GM12878 (cell line): ENCODE results near the gene ADRA2C. TPM values are rescaled to one million over a fixed set of nuclear protein-coding genes. Genes with fewer than 3 reads are reported as not detected.

Experiments used
- ATAC-seq: fragments of 200-7000 bp; cut with Tn5 transposase; 3 replicates; pipeline ENCODE4 v1.9.1; 2020; ENCODE audit warnings: mild to moderate bottlenecking, moderate library complexity
- BruUV-seq: library from RNA; stranded (reverse); fragments of 400-500 nt; replicated peaks from 2 replicates; lab custom pipeline; 2021; lab: Mats Ljungman, UMichigan
- CTCF ChIA-PET: fragments of 300-600 bp; sonication (Branson Sonifier 250); formaldehyde crosslinking; extraction: SDS; loops from one replicate; lab custom pipeline; 2021; ENCODE audit warnings: inconsistent platforms; lab: Yijun Ruan, JAX
- POLR2A ChIA-PET: fragments of 350-600 bp; formaldehyde crosslinking; extraction: SDS; loops from one replicate; lab custom pipeline; 2021; ENCODE audit warnings: inconsistent platforms; lab: Charles Lee
- RAD21 ChIA-PET: fragments of 300-600 bp; sonication (Branson Sonifier 250); formaldehyde crosslinking; loops from one replicate; lab custom pipeline; 2023; ENCODE audit warnings: antibody characterized with exemption; ENCODE audit not compliant: unreplicated experiment; lab: Charles Lee
- SMC1A ChIA-PET: fragments of 300-600 bp; sonication (Branson Sonifier 250); formaldehyde crosslinking; loops from one replicate; lab custom pipeline; 2023; ENCODE audit not compliant: unreplicated experiment, uncharacterized antibody; lab: Charles Lee
- DNase-seq: peaks from one replicate; pipeline ENCODE4 v3.0.0-alpha.2; 2011; ENCODE audit warnings: low read depth, low spot score
- FAIRE-seq: peaks from 3 replicates; lab custom pipeline; 2011; peaks lifted over from hg19 to GRCh38; lab: Jason Lieb, UNC
- H2AFZ ChIP-seq: 2 replicates; pipeline ENCODE4 v1.6.0; 2011; ENCODE audit warnings: low read depth, low read length, control low read depth; ENCODE audit not compliant: control insufficient read depth
- H3K27ac ChIP-seq: 2 replicates; pipeline ENCODE4 v1.5.1; 2011; ENCODE audit warnings: control low read depth; ENCODE audit not compliant: control insufficient read depth, insufficient read depth
- H3K27me3 ChIP-seq, 2 experiments: replicated peaks in 1 of 2; 2 replicates each; pipeline versions ENCODE4 v1.6.0 to v1.6.1; 2011; ENCODE audit warnings: low read length in 1 of 2; ENCODE audit not compliant: control insufficient read depth in 2 of 2, insufficient read depth in 2 of 2
- H3K36me3 ChIP-seq, 2 experiments: 2 replicates each; pipeline ENCODE4 v1.5.1; 2011; ENCODE audit warnings: low read length in 1 of 2; ENCODE audit not compliant: control insufficient read depth in 2 of 2, insufficient read depth in 2 of 2
- H3K4me1 ChIP-seq: 2 replicates; pipeline ENCODE4 v1.6.1; 2011; ENCODE audit warnings: mild to moderate bottlenecking, low read length, moderate library complexity, mixed read lengths; ENCODE audit not compliant: control insufficient read depth, insufficient read depth
- H3K4me2 ChIP-seq: 2 replicates; pipeline ENCODE4 v1.6.0; 2011; ENCODE audit warnings: control low read depth; ENCODE audit not compliant: control insufficient read depth, insufficient read depth
- H3K4me3 ChIP-seq: fragments of 200-600 bp; sonication (generic); 2 replicates; pipeline ENCODE4 v1.5.1; 2016
- H3K79me2 ChIP-seq: 2 replicates; pipeline ENCODE4 v1.6.0; 2011; ENCODE audit warnings: low read length; ENCODE audit not compliant: control insufficient read depth, insufficient read depth
- H3K9ac ChIP-seq: 2 replicates; pipeline ENCODE4 v1.8.0; 2011; ENCODE audit warnings: low read length, control low read depth, mixed read lengths; ENCODE audit not compliant: control insufficient read depth, insufficient read depth
- H3K9me3 ChIP-seq: replicated peaks from 3 replicates; pipeline ENCODE4 v1.5.1; 2011; ENCODE audit warnings: mild to moderate bottlenecking, low read length; ENCODE audit not compliant: control insufficient read depth, insufficient read depth
- H4K20me1 ChIP-seq: 2 replicates; pipeline ENCODE4 v1.6.0; 2011; ENCODE audit not compliant: control insufficient read depth, insufficient read depth
- CBX3 ChIP-seq: fragments of 200-600 bp; sonication (generic); IDR thresholded peaks from 2 replicates; pipeline ENCODE4 v1.6.1; 2016; ENCODE audit warnings: low read depth, borderline replicate concordance
- HCFC1 ChIP-seq: fragments of 150-350 bp; IDR thresholded peaks from 2 replicates; pipeline ENCODE4 v1.6.1; 2014; ENCODE audit warnings: low read length
- HDAC6 ChIP-seq: fragments of 200-600 bp; sonication (generic); IDR thresholded peaks from one replicate; pipeline ENCODE4 v1.8.0; 2017; ENCODE audit warnings: antibody characterized with exemption; ENCODE audit not compliant: unreplicated experiment
- HDGF ChIP-seq: fragments of 450-650 bp; IDR thresholded peaks from 2 replicates; pipeline ENCODE4 v1.6.1; 2016; ENCODE audit warnings: antibody characterized with exemption
- KAT2A ChIP-seq: conservative IDR thresholded peaks from 2 replicates; pipeline ENCODE4 v1.6.1; 2011; ENCODE audit warnings: low read depth, low read length; ENCODE audit not compliant: control insufficient read depth
- KLF5 ChIP-seq: fragments of 450-650 bp; IDR thresholded peaks from 2 replicates; pipeline ENCODE4 v1.6.1; 2014; ENCODE audit warnings: mild to moderate bottlenecking; ENCODE audit not compliant: partially characterized antibody
- NBN ChIP-seq: fragments of 450-650 bp; IDR thresholded peaks from 2 replicates; pipeline ENCODE4 v1.6.1; 2016
- NR2F1 ChIP-seq: fragments of 450-650 bp; conservative IDR thresholded peaks from 2 replicates; pipeline ENCODE4 v1.6.1; 2017; ENCODE audit warnings: mild to moderate bottlenecking
- SUPT20H ChIP-seq: IDR thresholded peaks from 2 replicates; pipeline ENCODE4 v1.6.1; 2011; ENCODE audit warnings: low read depth, mild to moderate bottlenecking, low read length, moderate library complexity, borderline replicate concordance; ENCODE audit not compliant: control insufficient read depth
- YBX1 ChIP-seq: fragments of 450-650 bp; IDR thresholded peaks from 2 replicates; pipeline ENCODE4 v1.6.1; 2016; ENCODE audit warnings: antibody characterized with exemption
- ZBTB40 ChIP-seq: fragments of 450-650 bp; IDR thresholded peaks from 2 replicates; pipeline ENCODE4 v1.6.1; 2016; ENCODE audit warnings: mild to moderate bottlenecking, moderate library complexity, borderline replicate concordance
- ZNF207 ChIP-seq: fragments of 450-650 bp; IDR thresholded peaks from 2 replicates; pipeline ENCODE4 v1.6.1; 2014; ENCODE audit warnings: antibody characterized with exemption, mild to moderate bottlenecking, borderline replicate concordance
- WGBS: methylation state at CpG from one replicate; pipeline ENCODE4 v1.1.6; 2016; ENCODE audit warnings: low lambda C conversion rate; ENCODE audit not compliant: insufficient replicate concordance, insufficient coverage; ENCODE audit errors: missing lambda C conversion rate; 5-methylcytosine and 5-hydroxymethylcytosine counted together
- in situ Hi-C: fragments of 300-500 bp; cut with MboI; formaldehyde crosslinking; loops from 9 replicates; pipeline ENCODE4 v1.14.3; 2018; ENCODE audit warnings: mixed read lengths
- intact Hi-C: fragments of 100-400 bp; cut with micrococcal nuclease; formaldehyde crosslinking; loops from one replicate; pipeline ENCODE4 v1.14.2; 2022; ENCODE audit not compliant: unreplicated experiment
- polyA plus RNA-seq, 11 experiments: library from polyadenylated mRNA; depleted of rRNA in 4 of 11; unstranded in 6 of 11; stranded (reverse) in 5 of 11; fragments of >200 nt; fragmentation: Nextera tagmentation in 4 of 11; fragmentation: Illumina TruSeq in 1 of 11; extraction: Ambion mirVana in 4 of 11; extraction: Trizol in 1 of 11; gene quantifications; 1 replicate in 1 of 11; 2 replicates in 10 of 11; pipeline versions ENCODE4 v1.2.1 to v1.2.3, GENCODE V29; 2011 to 2016; ENCODE audit warnings: inconsistent platforms in 2 of 11, missing spikeins in 2 of 11, low read depth in 1 of 11
- total RNA-seq, 4 experiments: library from RNA; depleted of rRNA in 3 of 4; stranded (reverse); fragments of >200 nt in 3 of 4; fragmentation: Illumina TruSeq in 1 of 4; extraction: Trizol in 1 of 4; gene quantifications; 2 replicates each; pipeline versions ENCODE4 v1.2.1 to v1.2.3, GENCODE V29; 2013 to 2021
- TF ChIP-seq, protein P1 (sequence below): fragments of 450-650 bp; IDR thresholded peaks from 2 replicates; pipeline ENCODE4 v1.6.1; 2016; ENCODE audit warnings: mild to moderate bottlenecking
- TF ChIP-seq, protein P2 (sequence below): fragments of 450-650 bp; IDR thresholded peaks from 2 replicates; pipeline ENCODE4 v1.6.1; 2017; ENCODE audit warnings: antibody characterized with exemption, mild to moderate bottlenecking, moderate library complexity

ADRA2C gene
- total and polyA plus RNA-seq, 10 of the 15 experiments (the other 5 are each of a cell fraction or from before 2014, with no cell fraction given), result 0.15 TPM; not detected in 9

GRCh38 chr4:3776166-3777032 lies 10.2 kb downstream of the ADRA2C start:
- Histone ChIP-seq H4K20me1 (no peaks in the 10 kb centered on the region), H3K4me1 (no peaks in the 10 kb centered on the region), H3K79me2 (no peaks in the 10 kb centered on the region), H3K9me3 (no peaks in the 10 kb centered on the region), H3K27me3 (peaks cover 0 to under 1% of the 10 kb centered on the region in 2 experiments; a peak in 2 of 4 replicates), H3K27ac (no peak overlapping the region), H3K36me3 (no peaks in the 10 kb centered on the region), H3K9ac (no peak overlapping the region), H2AFZ (no peak overlapping the region), H3K4me3 (no peak overlapping the region), H3K4me2 (no peak overlapping the region)
- TF ChIP-seq SUPT20H (no peak), ZBTB40 (no peak), KAT2A (no peak), HCFC1 (no peak), HDAC6 (no peak), NR2F1 (no peak), HDGF (no peak), ZNF207 (no peak), KLF5 (no peak), NBN (no peak), CBX3 (no peak), YBX1 (no peak)
- TF ChIP-seq, protein P1, sequence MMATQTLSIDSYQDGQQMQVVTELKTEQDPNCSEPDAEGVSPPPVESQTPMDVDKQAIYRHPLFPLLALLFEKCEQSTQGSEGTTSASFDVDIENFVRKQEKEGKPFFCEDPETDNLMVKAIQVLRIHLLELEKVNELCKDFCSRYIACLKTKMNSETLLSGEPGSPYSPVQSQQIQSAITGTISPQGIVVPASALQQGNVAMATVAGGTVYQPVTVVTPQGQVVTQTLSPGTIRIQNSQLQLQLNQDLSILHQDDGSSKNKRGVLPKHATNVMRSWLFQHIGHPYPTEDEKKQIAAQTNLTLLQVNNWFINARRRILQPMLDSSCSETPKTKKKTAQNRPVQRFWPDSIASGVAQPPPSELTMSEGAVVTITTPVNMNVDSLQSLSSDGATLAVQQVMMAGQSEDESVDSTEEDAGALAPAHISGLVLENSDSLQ, result no peak
- TF ChIP-seq, protein P2, sequence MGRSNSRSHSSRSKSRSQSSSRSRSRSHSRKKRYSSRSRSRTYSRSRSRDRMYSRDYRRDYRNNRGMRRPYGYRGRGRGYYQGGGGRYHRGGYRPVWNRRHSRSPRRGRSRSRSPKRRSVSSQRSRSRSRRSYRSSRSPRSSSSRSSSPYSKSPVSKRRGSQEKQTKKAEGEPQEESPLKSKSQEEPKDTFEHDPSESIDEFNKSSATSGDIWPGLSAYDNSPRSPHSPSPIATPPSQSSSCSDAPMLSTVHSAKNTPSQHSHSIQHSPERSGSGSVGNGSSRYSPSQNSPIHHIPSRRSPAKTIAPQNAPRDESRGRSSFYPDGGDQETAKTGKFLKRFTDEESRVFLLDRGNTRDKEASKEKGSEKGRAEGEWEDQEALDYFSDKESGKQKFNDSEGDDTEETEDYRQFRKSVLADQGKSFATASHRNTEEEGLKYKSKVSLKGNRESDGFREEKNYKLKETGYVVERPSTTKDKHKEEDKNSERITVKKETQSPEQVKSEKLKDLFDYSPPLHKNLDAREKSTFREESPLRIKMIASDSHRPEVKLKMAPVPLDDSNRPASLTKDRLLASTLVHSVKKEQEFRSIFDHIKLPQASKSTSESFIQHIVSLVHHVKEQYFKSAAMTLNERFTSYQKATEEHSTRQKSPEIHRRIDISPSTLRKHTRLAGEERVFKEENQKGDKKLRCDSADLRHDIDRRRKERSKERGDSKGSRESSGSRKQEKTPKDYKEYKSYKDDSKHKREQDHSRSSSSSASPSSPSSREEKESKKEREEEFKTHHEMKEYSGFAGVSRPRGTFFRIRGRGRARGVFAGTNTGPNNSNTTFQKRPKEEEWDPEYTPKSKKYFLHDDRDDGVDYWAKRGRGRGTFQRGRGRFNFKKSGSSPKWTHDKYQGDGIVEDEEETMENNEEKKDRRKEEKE, result no peak
- no TSS peak for BruUV-seq
- ChIA-PET CTCF (no interaction called here), POLR2A (no interaction called here), RAD21 (no interaction called here), SMC1A (no interaction called here)
- no peak for ATAC-seq
- in situ Hi-C loops, result no loop called here
- no peak for FAIRE-seq
- intact Hi-C loops, result no loop called here
- no peak for DNase-seq
- WGBS, result 31% methylated on average over 22 of the region's 22 CpGs
